HG03457 (cell line): ENCODE results near the gene LRIT1.

Experiments
- ATAC-seq: cut with Tn5 transposase; IDR thresholded peaks from one replicate; pipeline ENCODE4 v1.9.1; 2021; ENCODE audit warnings: moderate number of reproducible peaks; ENCODE audit not compliant: unreplicated experiment

LRIT1 gene

GRCh38 chr10:84254552-84255478 lies 13.5 kb upstream of the LRIT1 start:
- ATAC-seq = no peak

- no peak for ATAC-seq
Measured at GRCh38 chr10:84248794-84249193, 7.4 kb upstream of the LRIT1 start.

- no peak for ATAC-seq
Measured at GRCh38 chr10:84247496-84247895, 6.2 kb upstream of the LRIT1 start.

GRCh38 chr10:84244651-84245270 lies 3.4 kb upstream of the LRIT1 start, which contains the start of gene RGR:
Gene RGR (plus strand): TSS chr10:84245053. CDS start chr10:84245091, 38 bp downstream.
- no peak for ATAC-seq

- no peak for ATAC-seq
Measured at GRCh38 chr10:84243759-84244158, 2.4 kb upstream of the LRIT1 start.

- ATAC-seq = no peak
Measured at GRCh38 chr10:84238909-84239308, 2.4 kb downstream of the LRIT1 start.

GRCh38 chr10:84237199-84238051 lies 3.9 kb downstream of the LRIT1 start:
- no peak for ATAC-seq

- ATAC-seq = no peak
Measured at GRCh38 chr10:84236807-84237198, 4.5 kb downstream of the LRIT1 start.

GRCh38 chr10:84235096-84235495 lies 6.2 kb downstream of the LRIT1 start:
- no peak for ATAC-seq

GRCh38 chr10:84234479-84234878 lies 6.9 kb downstream of the LRIT1 start:
- no peak for ATAC-seq

- ATAC-seq = no peak
Measured at GRCh38 chr10:84233940-84234339, 7.4 kb downstream of the LRIT1 start.

GRCh38 chr10:84232376-84232775 lies 9.0 kb downstream of the LRIT1 start:
- no peak for ATAC-seq

GRCh38 chr10:84230359-84230758 lies 11.0 kb downstream of the LRIT1 start:
- ATAC-seq = no peak

- ATAC-seq = no peak
Measured at GRCh38 chr10:84227810-84228209, 13.5 kb downstream of the LRIT1 start.

GRCh38 chr10:84226616-84227015 lies 14.7 kb downstream of the LRIT1 start:
- no peak for ATAC-seq

GRCh38 chr10:84225427-84226173 lies 15.7 kb downstream of the LRIT1 start, which contains the start of gene LRIT2:
Gene LRIT2 (minus strand): TSS chr10:84225544. CDS start chr10:84225520, 24 bp downstream.
- no peak for ATAC-seq

- ATAC-seq = no peak
Measured at GRCh38 chr10:84224411-84225028, 16.8 kb downstream of the LRIT1 start.

GRCh38 chr10:84221916-84222315 lies 19.4 kb downstream of the LRIT1 start:
- no peak for ATAC-seq

- ATAC-seq = no peak
Measured at GRCh38 chr10:84217746-84218145, 23.6 kb downstream of the LRIT1 start.

- ATAC-seq = no peak
Measured at GRCh38 chr10:84216834-84217233, 24.5 kb downstream of the LRIT1 start.
